Measurements from ENCODE around the gene OR51F1. TPM values are rescaled to one million over a fixed set of nuclear protein-coding genes. Genes with fewer than 3 reads are reported as not detected.

The OR51F1 gene
- total RNA-seq, 2 donors from 2014 or later: not detected

Other genes starting within 250 kb of the OR51F1 start
- gene OR52M1, start 224.7 kb downstream of the OR51F1 start, total RNA-seq: not detected
- not detected for gene OR52I2, start 188.2 kb downstream of the OR51F1 start, total RNA-seq
- gene OR52I1, start 175.9 kb downstream of the OR51F1 start, total RNA-seq: not detected
- gene TRIM68, start 161.7 kb downstream of the OR51F1 start, total RNA-seq: 10 to 100 TPM; 17.6 to 18.6 TPM
- not detected for gene OR51D1, start 132.5 kb downstream of the OR51F1 start, total RNA-seq
- 1 to 10 TPM in 1 of 2 donors, under 1 TPM in 1; 0.64 to 1.3 TPM for gene OR51E1, start 126.0 kb downstream of the OR51F1 start, total RNA-seq
- gene OR51E2, start 72.1 kb downstream of the OR51F1 start, total RNA-seq: under 1 TPM; 0.18 to 0.84 TPM
- not detected for gene MMP26, start 65.2 kb downstream of the OR51F1 start, total RNA-seq
- gene OR52R1, start 34.4 kb upstream of the OR51F1 start, total RNA-seq: not detected
- gene OR51F2, start 51.4 kb upstream of the OR51F1 start, total RNA-seq: not detected
- not detected for gene OR51S1, start 79.3 kb upstream of the OR51F1 start, total RNA-seq
- not detected for gene OR51T1, start 112.0 kb upstream of the OR51F1 start, total RNA-seq
- gene OR51A7, start 133.8 kb upstream of the OR51F1 start, total RNA-seq: not detected
- gene OR51G2, start 149.4 kb upstream of the OR51F1 start, total RNA-seq: not detected
- gene OR51G1, start 154.4 kb upstream of the OR51F1 start, total RNA-seq: not detected
- not detected for gene OR51A4, start 177.7 kb upstream of the OR51F1 start, total RNA-seq
- gene OR51A2, start 185.8 kb upstream of the OR51F1 start, total RNA-seq: not detected
- gene OR51L1, start 224.9 kb upstream of the OR51F1 start, total RNA-seq: not detected